ENCODE measurements around the gene SLC16A8.

Gene SLC16A8

GRCh38 chr22:38033522-38034277, 50.3 kb downstream of the SLC16A8 start:
- Histone ChIP-seq H3K4me3 (ENCODE audit: low read depth, low read length) (no peak overlapping the region), H3K36me3 (ENCODE audit: control insufficient read depth, insufficient read depth, low read length) (no peaks in the 10 kb centered on the region), H3K9me3 (ENCODE audit: control insufficient read depth, low read length) (no peaks in the 10 kb centered on the region), H2AFZ (no peak overlapping the region), H3K79me2 (no peaks in the 10 kb centered on the region), H3K27me3 (ENCODE audit: control insufficient read depth, insufficient read depth, low read length) (no peaks in the 10 kb centered on the region), H3K27ac (peak overlapping the region; percentile 39), H3K9ac (no peak overlapping the region), H3K4me1 (no peaks in the 10 kb centered on the region), H3K4me2 (ENCODE audit: low read length) (no peak overlapping the region)
- TF ChIP-seq CTCF (IDR thresholded peaks at IDR 0.05) = no peak

DNA sequence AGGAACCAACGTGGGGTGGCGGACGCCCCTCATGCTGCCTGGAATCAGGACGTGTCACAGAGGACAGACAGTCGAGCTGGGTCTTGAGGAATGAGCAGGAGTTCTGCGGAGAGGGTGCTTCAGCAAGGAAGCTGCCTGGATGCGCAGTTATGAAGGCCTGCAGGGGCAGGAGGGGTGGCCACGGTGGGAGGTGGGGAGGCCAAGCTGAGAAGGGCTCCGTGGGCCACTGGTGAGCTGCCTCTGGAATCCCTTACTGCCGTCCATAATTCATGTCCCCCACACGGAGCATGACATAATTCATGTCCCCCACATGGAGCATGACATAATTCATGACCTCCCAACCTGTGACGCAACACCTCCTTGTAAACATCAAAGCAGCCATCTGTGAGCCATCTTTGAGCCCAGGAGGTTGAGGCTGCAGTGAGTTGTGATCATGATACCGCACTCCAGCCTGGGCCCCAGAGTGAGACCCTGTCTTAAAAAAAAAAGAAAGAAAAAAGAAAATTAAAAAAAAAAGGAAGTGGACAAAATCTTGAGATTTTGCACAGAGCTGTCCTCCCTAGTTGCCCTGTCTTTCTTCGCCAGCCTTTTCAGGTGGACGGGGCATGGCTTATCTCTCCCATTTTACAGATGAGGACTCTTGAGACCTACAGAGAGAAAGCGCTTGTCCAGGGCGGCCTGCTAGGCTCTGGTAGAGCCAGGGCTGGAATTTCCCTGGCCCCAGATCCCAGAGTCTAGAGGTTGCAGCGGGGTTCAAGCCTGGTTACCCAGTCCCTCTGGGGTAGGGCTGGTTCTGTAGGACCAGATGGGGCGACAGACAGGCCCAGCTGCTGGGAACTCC, 51.1 kb downstream of the SLC16A8 start:
- Histone ChIP-seq H3K4me3 (ENCODE audit: low read depth, low read length) (no peak overlapping the region), H3K27me3 (ENCODE audit: control insufficient read depth, insufficient read depth, low read length) (no peaks in the 10 kb centered on the region), H2AFZ (no peak overlapping the region), H3K36me3 (ENCODE audit: control insufficient read depth, insufficient read depth, low read length) (no peaks in the 10 kb centered on the region), H3K27ac (no peak overlapping the region), H3K9me3 (ENCODE audit: control insufficient read depth, low read length) (no peaks in the 10 kb centered on the region), H3K9ac (no peak overlapping the region), H3K4me2 (ENCODE audit: low read length) (no peak overlapping the region), H3K79me2 (no peaks in the 10 kb centered on the region), H3K4me1 (no peaks in the 10 kb centered on the region)
- no peak for TF ChIP-seq CTCF (IDR thresholded peaks at IDR 0.05)

- no peak overlapping the region for H3K9ac ChIP-seq
- no peak overlapping the region for H3K27ac ChIP-seq
These were observed 52.5 kb downstream of the SLC16A8 start for GRCh38 chr22:38031491-38031890.

GRCh38 chr22:38030311-38031133, 53.5 kb downstream of the SLC16A8 start:
- Histone ChIP-seq H2AFZ (no peak overlapping the region), H3K36me3 (ENCODE audit: control insufficient read depth, insufficient read depth, low read length) (no peaks in the 10 kb centered on the region), H3K9ac (no peak overlapping the region), H3K27ac (no peak overlapping the region), H3K9me3 (ENCODE audit: control insufficient read depth, low read length) (no peaks in the 10 kb centered on the region), H3K4me1 (no peaks in the 10 kb centered on the region), H3K79me2 (no peaks in the 10 kb centered on the region), H3K27me3 (ENCODE audit: control insufficient read depth, insufficient read depth, low read length) (no peaks in the 10 kb centered on the region), H3K4me3 (ENCODE audit: low read depth, low read length) (no peak overlapping the region), H3K4me2 (ENCODE audit: low read length) (no peak overlapping the region)
- TF ChIP-seq CTCF (IDR thresholded peaks at IDR 0.05) = no peak

More at GRCh38 chr22:38031491-38031890, 52.5 kb downstream of the SLC16A8 start:
- no peaks in the 10 kb centered on the region for H3K4me1 ChIP-seq
- H3K27me3 ChIP-seq (ENCODE audit: control insufficient read depth, insufficient read depth, low read length) = no peaks in the 10 kb centered on the region
- no peaks in the 10 kb centered on the region for H3K36me3 ChIP-seq (ENCODE audit: control insufficient read depth, insufficient read depth, low read length)
- H3K4me2 ChIP-seq (ENCODE audit: low read length) = no peak overlapping the region
- H2AFZ ChIP-seq = no peak overlapping the region
- no peak for TF ChIP-seq CTCF (IDR thresholded peaks at IDR 0.05)
- no peaks in the 10 kb centered on the region for H3K79me2 ChIP-seq
- H3K9me3 ChIP-seq (ENCODE audit: control insufficient read depth, low read length) = no peaks in the 10 kb centered on the region
- no peak overlapping the region for H3K4me3 ChIP-seq (ENCODE audit: low read depth, low read length)

All from parathyroid adenoma (tissue), 2 donors.